ENCODE measurements around the gene MAGI1. TPM values are rescaled to one million over a fixed set of nuclear protein-coding genes. Genes with fewer than 3 reads are reported as not detected.

The MAGI1 gene
- total RNA-seq, 3 donors from 2014 or later (not counting 1 experiment from before 2014, with no cell fraction given): not detected

- DNase-seq (no peak), ATAC-seq (no peak)
- no peak for TF ChIP-seq CTCF (IDR thresholded peaks at IDR 0.05)
- H3K4me1 Mint-ChIP-seq: no peaks in the 10 kb centered on the region
- Histone ChIP-seq H3K27ac (ENCODE audit: low read length) (no peak overlapping the region), H3K4me3 (ENCODE audit: low read length) (no peak overlapping the region), H3K27me3 (ENCODE audit: control insufficient read depth, insufficient read depth, low read length) (no peaks in the 10 kb centered on the region), H3K36me3 (ENCODE audit: control insufficient read depth, insufficient read depth, low read length) (no peaks in the 10 kb centered on the region), H3K9me3 (ENCODE audit: control insufficient read depth, insufficient read depth, low read length) (no peaks in the 10 kb centered on the region), H3K4me1 (ENCODE audit: control insufficient read depth, insufficient read depth, low read length) (no peaks in the 10 kb centered on the region)
- 80% methylated on average over 6 of the region's 6 CpGs for WGBS (ENCODE audit: insufficient coverage)
- H3K36me3 Mint-ChIP-seq: no peaks in the 10 kb centered on the region
- H3K27me3 Mint-ChIP-seq (ENCODE audit: low read depth in 2 of 2): no peaks in the 10 kb centered on the region
- H3K9me3 Mint-ChIP-seq: peaks cover 2 to 6% of the 10 kb centered on the region in 2 donors
- no peak overlapping the region for H3K4me3 Mint-ChIP-seq
- H3K27ac Mint-ChIP-seq: no peak overlapping the region
- intact Hi-C loops (cut with micrococcal nuclease): no loop called here
These were observed 167.2 kb downstream of the MAGI1 start for GRCh38 chr3:65871305-65872141.

GRCh38 chr3:65869798-65870197, 168.9 kb downstream of the MAGI1 start:
- no peaks in the 10 kb centered on the region for H3K27me3 ChIP-seq (ENCODE audit: control insufficient read depth, insufficient read depth, low read length)
- Mint-ChIP-seq H3K9me3 (peaks cover 2 to 6% of the 10 kb centered on the region in 2 donors), H3K4me1 (no peaks in the 10 kb centered on the region), H3K4me3 (no peak overlapping the region), H3K27ac (no peak overlapping the region), H3K36me3 (no peaks in the 10 kb centered on the region), H3K27me3 (ENCODE audit: low read depth in 2 of 2) (no peaks in the 10 kb centered on the region)
- DNase-seq (no peak), ATAC-seq (no peak)
- no peaks in the 10 kb centered on the region for H3K9me3 ChIP-seq (ENCODE audit: control insufficient read depth, insufficient read depth, low read length)
- intact Hi-C loops (cut with micrococcal nuclease): no loop called here
- H3K4me1 ChIP-seq (ENCODE audit: control insufficient read depth, insufficient read depth, low read length): no peaks in the 10 kb centered on the region
- TF ChIP-seq CTCF (IDR thresholded peaks at IDR 0.05): no peak
- H3K4me3 ChIP-seq (ENCODE audit: low read length): no peak overlapping the region
- no peak overlapping the region for H3K27ac ChIP-seq (ENCODE audit: low read length)
- 80% methylated on average over 9 of the region's 9 CpGs for WGBS (ENCODE audit: insufficient coverage)
- H3K36me3 ChIP-seq (ENCODE audit: control insufficient read depth, insufficient read depth, low read length): no peaks in the 10 kb centered on the region

GRCh38 chr3:65867463-65868210, 171.1 kb downstream of the MAGI1 start:
- intact Hi-C loops (cut with micrococcal nuclease): no loop called here
- ATAC-seq: no peak

More at GRCh38 chr3:65867463-65868210, 171.1 kb downstream of the MAGI1 start:
- H3K36me3 ChIP-seq (ENCODE audit: control insufficient read depth, insufficient read depth, low read length): no peaks in the 10 kb centered on the region
- H3K27ac Mint-ChIP-seq: no peak overlapping the region
- H3K4me3 ChIP-seq (ENCODE audit: low read length): no peak overlapping the region
- H3K36me3 Mint-ChIP-seq: no peaks in the 10 kb centered on the region
- no peak for DNase-seq
- peaks cover 2 to 6% of the 10 kb centered on the region in 2 donors for H3K9me3 Mint-ChIP-seq
- H3K27ac ChIP-seq (ENCODE audit: low read length): no peak overlapping the region
- no peaks in the 10 kb centered on the region for H3K27me3 ChIP-seq (ENCODE audit: control insufficient read depth, insufficient read depth, low read length)
- no peaks in the 10 kb centered on the region for H3K27me3 Mint-ChIP-seq (ENCODE audit: low read depth in 2 of 2)
- H3K9me3 ChIP-seq (ENCODE audit: control insufficient read depth, insufficient read depth, low read length): no peaks in the 10 kb centered on the region
- H3K4me3 Mint-ChIP-seq: no peak overlapping the region
- H3K4me1 Mint-ChIP-seq: no peaks in the 10 kb centered on the region
- no peak for TF ChIP-seq CTCF (IDR thresholded peaks at IDR 0.05)
- no peaks in the 10 kb centered on the region for H3K4me1 ChIP-seq (ENCODE audit: control insufficient read depth, insufficient read depth, low read length)
- 86% methylated on average over 8 of the region's 9 CpGs for WGBS (ENCODE audit: insufficient coverage)

Data from natural killer cell (primary cell).